Dermis microvascular lymphatic vessel endothelial cell (primary cell): ENCODE results near the gene P2RX6. TPM values are rescaled to one million over a fixed set of nuclear protein-coding genes. Genes with fewer than 3 reads are reported as not detected.
A peak's percentile ranks its signal among the peaks of the same experiment; 100 is the strongest.

ENCODE experiments used
- DNase-seq, 2 donors: peaks; one replicate each; pipeline versions ENCODE4 v3.0.0 to v3.0.0-alpha.2; 2010; ENCODE audit warnings: low read depth in 2 of 2
- total RNA-seq: library from RNA; depleted of rRNA; stranded (reverse); fragments of >200 nt; gene quantifications from 2 replicates; pipeline ENCODE4 v1.2.1, GENCODE V29; 2014

The P2RX6 gene
- total RNA-seq, 1 donor from 2014 or later = not detected

- no peak for DNase-seq
These were observed 2.2 kb upstream of the P2RX6 start for GRCh38 chr22:21012446-21013407.

- no peak for DNase-seq
These were observed 1.2 kb upstream of the P2RX6 start for GRCh38 chr22:21013657-21014201.

- DNase-seq = peak; percentile 63 to 91
These were observed 701 bp upstream of the P2RX6 start for GRCh38 chr22:21014202-21014725.

- DNase-seq = no peak
These were observed 571 bp downstream of the P2RX6 start for GRCh38 chr22:21015466-21016006.

GRCh38 chr22:21016644-21017420 is 1.9 kb downstream of the P2RX6 start:
- no peak for DNase-seq

- no peak for DNase-seq
These were observed 3.3 kb downstream of the P2RX6 start for GRCh38 chr22:21018314-21018713.

- peak in 1 of 2 donors; percentile 14 for DNase-seq
These were observed 6.0 kb downstream of the P2RX6 start for GRCh38 chr22:21020802-21021429.

- DNase-seq = no peak
These were observed 7.5 kb downstream of the P2RX6 start for GRCh38 chr22:21022507-21022906.

- no peak for DNase-seq
These were observed 8.1 kb downstream of the P2RX6 start for GRCh38 chr22:21022955-21023614.

- DNase-seq = no peak
These were observed 10.3 kb downstream of the P2RX6 start for GRCh38 chr22:21025266-21025665.

- DNase-seq = no peak
These were observed 11.1 kb downstream of the P2RX6 start for GRCh38 chr22:21025763-21026755.

GRCh38 chr22:21026783-21027692 is 12.1 kb downstream of the P2RX6 start:
- no peak for DNase-seq

GRCh38 chr22:21028277-21029251 is 13.6 kb downstream of the P2RX6 start:
- no peak for DNase-seq

- DNase-seq = no peak
These were observed 14.6 kb downstream of the P2RX6 start for GRCh38 chr22:21029486-21030025.

- DNase-seq = no peak
These were observed 15.1 kb downstream of the P2RX6 start for GRCh38 chr22:21030032-21030431.

- no peak for DNase-seq
These were observed 15.9 kb downstream of the P2RX6 start for GRCh38 chr22:21030621-21031544.
